Lung (tissue), 12 donors: Measurements from ENCODE around the gene AQP12B. TPM values are rescaled to one million over a fixed set of nuclear protein-coding genes. Genes with fewer than 3 reads are reported as not detected.
A peak's percentile ranks its signal among the peaks of the same experiment; 100 is the strongest.

ENCODE experiments used
- ATAC-seq: fragments of 200-7000 bp; cut with Tn5 transposase; one replicate; pipeline ENCODE4 v1.9.1; 2020; ENCODE audit warnings: moderate number of reproducible peaks; ENCODE audit not compliant: insufficient read depth, low FRiP score
- DNase-seq, 3 donors: peaks; one replicate each; pipeline ENCODE4 v3.0.0-alpha.2; 2013 to 2017
- H3K27ac ChIP-seq, 2 donors: one replicate each; pipeline ENCODE4 v1.5.1; 2013; ENCODE audit warnings: mild to moderate bottlenecking in 2 of 2, moderate library complexity in 2 of 2, control low read depth in 1 of 2, inconsistent platforms in 1 of 2, low read depth in 1 of 2, low read length in 1 of 2
- H3K27me3 ChIP-seq, 3 donors: one replicate each; pipeline ENCODE4 v1.5.1; 2013; ENCODE audit warnings: low read length in 2 of 3; ENCODE audit not compliant: control insufficient read depth in 3 of 3, insufficient read depth in 3 of 3
- H3K36me3 ChIP-seq, 4 donors: one replicate each; pipeline ENCODE4 v1.5.1; 2013; ENCODE audit warnings: low read length in 4 of 4, mild to moderate bottlenecking in 1 of 4, moderate library complexity in 1 of 4; ENCODE audit not compliant: control insufficient read depth in 4 of 4, insufficient read depth in 4 of 4
- H3K4me1 ChIP-seq, 5 donors: one replicate each; pipeline ENCODE4 v1.5.1; 2013; ENCODE audit warnings: low read length in 5 of 5, mild to moderate bottlenecking in 2 of 5, moderate library complexity in 1 of 5; ENCODE audit not compliant: control insufficient read depth in 5 of 5, insufficient read depth in 5 of 5
- H3K4me3 ChIP-seq: one replicate; pipeline ENCODE4 v1.5.1; 2013; ENCODE audit warnings: mild to moderate bottlenecking, control low read depth, moderate library complexity
- H3K9ac ChIP-seq, 2 donors: one replicate each; pipeline ENCODE4 v1.5.1; 2013; ENCODE audit warnings: low read length in 2 of 2, control low read depth in 1 of 2; ENCODE audit not compliant: insufficient read depth in 1 of 2
- H3K9me3 ChIP-seq, 4 donors: one replicate each; pipeline ENCODE4 v1.5.1; 2013; ENCODE audit warnings: low read length in 3 of 4, mild to moderate bottlenecking in 1 of 4, moderate library complexity in 1 of 4; ENCODE audit not compliant: control insufficient read depth in 4 of 4, insufficient read depth in 3 of 4
- WGBS, 2 donors: extraction: QIAGEN DNeasy Blood & Tissue Kit; methylation state at CpG; one replicate each; pipeline ENCODE4 v1.1.7; 2013; 5-methylcytosine and 5-hydroxymethylcytosine counted together
- polyA plus RNA-seq, 2 donors: library from polyadenylated mRNA; stranded (reverse); fragments of 200-250 nt; gene quantifications; one replicate each; pipeline ENCODE4 v1.2.1, GENCODE V29; 2013
- total RNA-seq, 2 donors: library from RNA; depleted of rRNA in 1 of 2; stranded (reverse); fragments of >200 nt in 1 of 2; gene quantifications; one replicate each; pipeline ENCODE4 v1.2.1, GENCODE V29; 2014 to 2021
- TF ChIP-seq, protein P1 (sequence below): IDR thresholded peaks from 2 replicates; pipeline ENCODE4 v1.5.1; 2012; ENCODE audit warnings: mild to moderate bottlenecking; ENCODE audit errors: control extremely low read depth, extremely low read depth
- donor health status: control.
- donor health status: control.
- donor health status: Bipolar disorder and iron deficiency.
- donor health status: healthy.
- donor health status: DM: yes; HTN: yes; CAD: no.

Gene AQP12B
- total and polyA plus RNA-seq, 4 donors: 0.15 TPM; not detected in 3

DNA sequence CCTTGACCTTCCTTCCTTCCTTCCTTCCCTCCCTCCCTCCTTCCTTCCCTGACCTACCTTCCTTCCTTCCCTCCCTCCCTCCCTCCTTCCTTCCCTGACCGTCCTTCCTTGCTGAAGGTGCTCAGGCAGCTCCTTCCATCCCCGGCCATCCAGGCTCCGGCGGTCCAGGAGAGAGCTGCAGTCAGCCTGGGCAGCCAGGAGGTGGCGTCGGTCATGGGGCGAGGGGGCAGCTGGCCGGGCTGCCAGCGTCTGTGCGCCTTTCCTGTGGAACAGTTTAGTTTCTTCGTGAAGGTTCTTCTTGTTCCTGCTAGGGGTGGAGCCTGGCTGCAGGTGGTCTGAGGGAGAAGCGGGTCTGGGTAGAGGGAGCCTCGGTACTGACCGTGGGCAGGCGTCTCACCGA is 41.7 kb downstream of the AQP12B start:
- whole genome bisulfite sequencing, 2 donors: 24 to 27% methylated on average over 16 of the region's 16 CpGs

DNA sequence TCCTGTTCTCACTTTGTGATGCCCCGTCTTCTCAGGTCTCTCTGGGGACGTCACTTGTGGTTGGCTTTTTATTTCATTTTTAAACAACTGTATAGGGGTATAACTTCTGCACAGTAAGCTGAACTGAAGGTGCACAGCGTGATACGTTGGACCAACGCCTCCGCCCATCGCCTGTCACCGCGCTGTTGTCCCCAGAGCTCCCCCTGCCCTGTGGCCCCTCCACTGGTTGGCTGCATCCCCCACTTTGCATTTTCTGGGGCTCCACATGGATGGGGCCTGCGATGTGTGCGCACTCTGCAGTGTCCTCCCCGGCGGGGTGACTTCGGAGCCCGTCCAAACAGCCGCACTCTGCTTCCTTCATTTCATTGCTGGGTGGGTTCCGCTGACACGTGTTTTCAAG is 43.1 kb downstream of the AQP12B start:
- TF ChIP-seq, protein P1, sequence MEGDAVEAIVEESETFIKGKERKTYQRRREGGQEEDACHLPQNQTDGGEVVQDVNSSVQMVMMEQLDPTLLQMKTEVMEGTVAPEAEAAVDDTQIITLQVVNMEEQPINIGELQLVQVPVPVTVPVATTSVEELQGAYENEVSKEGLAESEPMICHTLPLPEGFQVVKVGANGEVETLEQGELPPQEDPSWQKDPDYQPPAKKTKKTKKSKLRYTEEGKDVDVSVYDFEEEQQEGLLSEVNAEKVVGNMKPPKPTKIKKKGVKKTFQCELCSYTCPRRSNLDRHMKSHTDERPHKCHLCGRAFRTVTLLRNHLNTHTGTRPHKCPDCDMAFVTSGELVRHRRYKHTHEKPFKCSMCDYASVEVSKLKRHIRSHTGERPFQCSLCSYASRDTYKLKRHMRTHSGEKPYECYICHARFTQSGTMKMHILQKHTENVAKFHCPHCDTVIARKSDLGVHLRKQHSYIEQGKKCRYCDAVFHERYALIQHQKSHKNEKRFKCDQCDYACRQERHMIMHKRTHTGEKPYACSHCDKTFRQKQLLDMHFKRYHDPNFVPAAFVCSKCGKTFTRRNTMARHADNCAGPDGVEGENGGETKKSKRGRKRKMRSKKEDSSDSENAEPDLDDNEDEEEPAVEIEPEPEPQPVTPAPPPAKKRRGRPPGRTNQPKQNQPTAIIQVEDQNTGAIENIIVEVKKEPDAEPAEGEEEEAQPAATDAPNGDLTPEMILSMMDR: no peak
- Histone ChIP-seq H3K9ac (no peak overlapping the region), H3K27me3 (peaks cover 0 to 8% (median 0%) of the 10 kb centered on the region in 3 donors), H3K4me3 (no peak overlapping the region), H3K27ac (no peak overlapping the region), H3K9me3 (peaks cover 0 to 5% (median 0%) of the 10 kb centered on the region in 4 donors), H3K36me3 (no peaks in the 10 kb centered on the region), H3K4me1 (no peaks in the 10 kb centered on the region)
- WGBS, 2 donors: 90 to 94% methylated on average over 18 of the region's 18 CpGs
- ATAC-seq: no peak
- DNase-seq: no peak

More for the DNA sequence above, 41.7 kb downstream of the AQP12B start:
- Histone ChIP-seq H3K9ac (no peak overlapping the region), H3K36me3 (no peaks in the 10 kb centered on the region), H3K4me1 (no peaks in the 10 kb centered on the region), H3K27me3 (peaks cover 0 to 8% (median 2%) of the 10 kb centered on the region in 3 donors), H3K27ac (no peak overlapping the region), H3K9me3 (peaks cover 0 to 2% (median 0%) of the 10 kb centered on the region in 4 donors), H3K4me3 (no peak overlapping the region)
- DNase-seq: peak; percentile 15 to 48 (median 24)
- no peak for ATAC-seq
- TF ChIP-seq, protein P1: peak; percentile 3

DNA sequence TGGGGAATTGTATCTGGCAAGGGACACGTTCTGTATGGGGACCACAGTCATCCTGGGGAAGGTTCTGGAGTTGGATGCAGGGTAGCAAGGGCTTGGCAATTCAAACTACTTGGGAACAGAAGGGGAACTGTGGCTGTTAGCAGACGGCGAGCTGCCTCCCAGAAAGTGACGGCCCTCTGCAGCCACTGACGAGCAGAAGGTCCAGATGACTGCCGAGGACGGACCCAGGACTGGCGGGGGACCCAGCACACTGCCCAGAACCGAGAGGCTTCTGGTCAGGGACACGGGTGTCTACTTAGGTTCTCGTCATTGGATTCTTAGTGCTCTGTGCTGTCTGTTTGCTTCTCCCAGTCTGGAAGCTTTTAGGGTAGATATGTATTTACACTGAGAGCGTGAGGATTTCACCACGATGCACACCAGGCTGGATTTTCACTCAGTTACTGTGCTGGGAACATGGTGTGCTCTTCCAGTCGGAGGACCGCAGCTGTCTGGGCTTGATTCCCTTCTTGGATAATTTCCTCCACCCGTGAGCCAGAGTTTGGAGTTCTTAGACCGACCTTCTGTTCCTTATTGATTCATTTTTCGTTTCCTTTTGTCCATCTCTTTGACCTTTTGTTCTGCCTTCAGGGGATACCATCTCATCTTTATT is 44.0 kb downstream of the AQP12B start:
- Histone ChIP-seq H3K4me1 (no peaks in the 10 kb centered on the region), H3K4me3 (no peak overlapping the region), H3K27ac (no peak overlapping the region), H3K36me3 (no peaks in the 10 kb centered on the region), H3K27me3 (peaks cover 0 to 8% (median 0%) of the 10 kb centered on the region in 3 donors), H3K9ac (no peak overlapping the region), H3K9me3 (peaks cover 0 to 11% (median 2%) of the 10 kb centered on the region in 4 donors)
- ATAC-seq (no peak), DNase-seq (no peak)
- WGBS, 2 donors: 73 to 78% methylated on average over 18 of the region's 18 CpGs
- TF ChIP-seq, protein P1: no peak
